ENCODE data around the gene CCDC167.

GRCh38 chr6:37507690-37508421 lies 8.2 kb upstream of the CCDC167 start:
- TF ChIP-seq, protein P1, sequence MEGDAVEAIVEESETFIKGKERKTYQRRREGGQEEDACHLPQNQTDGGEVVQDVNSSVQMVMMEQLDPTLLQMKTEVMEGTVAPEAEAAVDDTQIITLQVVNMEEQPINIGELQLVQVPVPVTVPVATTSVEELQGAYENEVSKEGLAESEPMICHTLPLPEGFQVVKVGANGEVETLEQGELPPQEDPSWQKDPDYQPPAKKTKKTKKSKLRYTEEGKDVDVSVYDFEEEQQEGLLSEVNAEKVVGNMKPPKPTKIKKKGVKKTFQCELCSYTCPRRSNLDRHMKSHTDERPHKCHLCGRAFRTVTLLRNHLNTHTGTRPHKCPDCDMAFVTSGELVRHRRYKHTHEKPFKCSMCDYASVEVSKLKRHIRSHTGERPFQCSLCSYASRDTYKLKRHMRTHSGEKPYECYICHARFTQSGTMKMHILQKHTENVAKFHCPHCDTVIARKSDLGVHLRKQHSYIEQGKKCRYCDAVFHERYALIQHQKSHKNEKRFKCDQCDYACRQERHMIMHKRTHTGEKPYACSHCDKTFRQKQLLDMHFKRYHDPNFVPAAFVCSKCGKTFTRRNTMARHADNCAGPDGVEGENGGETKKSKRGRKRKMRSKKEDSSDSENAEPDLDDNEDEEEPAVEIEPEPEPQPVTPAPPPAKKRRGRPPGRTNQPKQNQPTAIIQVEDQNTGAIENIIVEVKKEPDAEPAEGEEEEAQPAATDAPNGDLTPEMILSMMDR (IDR thresholded peaks at IDR 0.05) = no peak
- no peak for TF ChIP-seq POLR2A (IDR thresholded peaks at IDR 0.05)

Measured in esophagus squamous epithelium (tissue), 4 donors.